GM12801 (cell line): ENCODE measurements around the gene NPIPB6.
A peak's percentile ranks its signal among the peaks of the same experiment; 100 is the strongest.
"Not testable (repeated sequence)": the region's sequence is repeated elsewhere in the genome, so short reads cannot be mapped to it uniquely, and the experiment has no call there.

Experiments
- CTCF ChIP-seq: IDR thresholded peaks from one replicate; pipeline ENCODE4 v1.5.1; 2011; ENCODE audit warnings: control low read depth; ENCODE audit not compliant: insufficient read length; ENCODE audit errors: extremely low read depth

Gene NPIPB6

GRCh38 chr16:28363408-28363807 is at the start of gene NPIPB6:
NPIPB6 (minus strand) TSS chr16:28363508; CDS start chr16:28362822, 686 bp downstream.
- TF ChIP-seq CTCF = not testable (repeated sequence)

- not testable (repeated sequence) for TF ChIP-seq CTCF
Measured at GRCh38 chr16:28403220-28404072, 40.1 kb upstream of the NPIPB6 start, which contains the start of gene EIF3CL. EIF3CL (minus strand) TSS chr16:28403841; CDS start chr16:28403618, 223 bp downstream.

DNA sequence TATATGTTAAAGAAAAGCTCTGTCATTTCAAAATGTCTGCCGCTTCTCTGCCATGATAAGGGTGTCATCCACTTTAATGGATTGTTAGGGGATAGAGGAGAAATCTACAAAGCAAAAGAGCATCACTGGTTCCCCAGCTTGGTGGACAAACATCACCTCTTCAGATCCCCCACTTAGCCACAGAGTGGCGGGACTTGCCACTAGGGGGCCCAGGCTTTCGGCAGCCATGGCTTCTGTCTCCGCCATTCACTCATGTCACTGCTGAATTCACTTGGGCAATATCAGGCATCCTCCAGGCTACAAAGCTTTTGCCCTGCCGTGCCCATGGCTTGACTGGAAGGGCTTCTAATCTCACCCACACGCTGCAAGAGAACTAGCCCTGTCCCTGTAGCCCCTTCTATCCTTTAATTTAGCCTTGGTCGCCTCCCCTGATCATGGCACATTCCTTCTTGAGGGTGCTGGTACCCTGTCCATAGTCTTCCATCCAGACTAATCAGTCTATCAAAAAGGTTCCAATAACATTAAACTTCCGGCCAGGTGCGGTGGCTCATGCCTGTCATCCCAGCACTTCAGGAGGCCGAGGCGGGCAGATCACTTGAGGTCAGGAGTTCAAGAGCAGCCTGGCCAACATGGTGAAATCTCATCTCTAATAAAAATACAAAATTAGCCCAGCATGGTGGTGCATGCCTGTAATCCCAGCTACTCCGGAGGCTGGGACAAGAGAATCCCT is 36.3 kb downstream of the NPIPB6 start:
- peak; percentile 94 for TF ChIP-seq CTCF

DNA sequence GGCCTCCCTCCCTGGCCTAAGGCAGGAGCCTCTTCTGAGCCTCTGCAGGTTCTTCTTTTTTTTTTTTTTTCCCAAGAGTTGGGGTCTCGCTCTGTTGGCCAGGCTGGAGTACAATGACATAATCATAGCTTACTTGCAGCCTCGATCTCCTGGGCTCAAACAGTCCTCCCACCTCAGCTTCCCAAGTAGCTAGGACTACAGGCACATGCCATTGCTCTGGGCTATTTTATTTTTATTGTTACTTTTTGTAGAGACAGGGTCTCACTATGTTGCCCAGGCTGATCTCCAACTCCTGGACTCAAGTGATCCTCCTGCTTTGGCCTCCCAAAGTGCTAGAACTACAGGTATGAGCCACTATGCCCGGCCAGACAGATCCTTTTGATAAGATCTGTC is 38.4 kb downstream of the NPIPB6 start:
- no peak for TF ChIP-seq CTCF

- no peak for TF ChIP-seq CTCF
Measured at GRCh38 chr16:28324235-28324886, 38.9 kb downstream of the NPIPB6 start.

DNA sequence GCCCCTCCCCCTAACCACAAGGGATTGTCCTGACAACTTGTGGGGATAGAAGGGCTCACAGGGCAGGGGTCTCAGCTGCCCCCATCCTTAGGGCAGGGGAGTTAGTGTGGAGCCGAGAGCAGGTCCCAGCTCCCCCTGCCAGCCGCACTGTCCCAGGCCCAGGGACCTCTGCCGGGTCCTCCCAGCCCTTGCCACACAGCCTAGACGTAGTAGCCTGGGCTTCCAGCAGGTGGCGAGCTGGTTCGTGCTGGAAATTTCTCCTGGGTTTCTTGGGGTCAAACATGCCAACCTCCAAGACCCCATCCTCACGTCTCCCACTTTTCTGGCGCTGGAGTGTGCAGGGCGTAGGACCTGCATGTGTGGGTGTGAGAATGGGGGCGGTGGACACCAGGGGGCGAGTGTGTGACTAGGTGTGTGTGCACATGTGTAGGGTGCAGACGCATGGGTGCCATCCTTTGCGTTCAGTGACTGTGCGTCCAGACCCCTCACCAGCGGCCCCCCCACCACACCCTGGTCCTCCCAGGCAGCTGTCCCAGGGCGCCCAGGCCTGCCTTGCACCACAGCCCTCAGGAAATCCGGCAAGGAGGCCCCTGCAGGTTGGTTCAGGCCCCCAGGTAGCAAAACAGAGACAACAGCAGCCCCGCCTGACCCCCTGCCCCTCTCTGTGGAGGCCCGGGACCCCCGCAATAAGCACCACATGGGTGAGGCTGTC is 41.5 kb downstream of the NPIPB6 start:
- TF ChIP-seq CTCF = no peak
